ENCODE measurements around the gene MAK.

DNA sequence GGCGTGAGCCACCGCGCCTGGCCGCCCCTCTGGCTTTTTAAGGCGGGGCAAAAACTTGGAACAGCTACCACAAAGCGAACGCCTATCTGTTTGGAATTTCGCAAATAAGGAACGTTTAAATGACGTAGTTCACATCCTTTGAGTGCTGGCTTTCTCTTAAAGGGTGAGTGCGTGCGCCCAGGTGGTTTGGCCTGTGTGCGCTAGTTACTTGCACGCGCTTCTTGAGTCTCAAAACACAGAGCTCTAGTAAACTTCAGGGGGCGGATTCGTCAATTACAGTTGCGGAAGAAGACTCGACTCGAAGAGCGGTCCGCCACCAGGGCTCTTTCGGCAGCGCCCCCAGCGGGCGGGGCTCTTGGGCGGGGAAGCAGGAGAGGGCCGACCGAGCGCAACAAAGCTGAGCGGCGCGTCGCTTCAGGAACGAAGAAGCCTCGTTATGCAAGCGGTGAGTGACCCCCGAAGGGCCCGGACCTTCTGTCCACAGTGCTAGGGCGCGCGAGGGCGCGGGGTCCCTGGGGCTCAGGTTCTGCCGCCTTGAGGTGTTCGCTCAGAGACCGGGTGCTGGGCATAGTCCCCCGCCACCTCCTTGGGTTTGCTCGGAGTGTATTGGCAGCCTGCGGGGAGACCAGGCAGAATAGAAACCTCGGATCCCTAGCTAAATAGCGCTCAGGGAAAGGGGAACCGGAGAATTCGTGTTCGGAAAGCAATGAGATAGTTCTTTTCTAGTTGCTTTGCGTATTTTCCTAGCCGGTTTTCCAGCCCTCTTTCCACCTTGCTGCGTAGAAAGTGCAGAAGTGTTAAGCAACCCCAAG lies 48.6 kb upstream of the MAK start, which contains the start of gene SYCP2L:
- TF ChIP-seq POLR2AphosphoS5 (IDR thresholded peaks at IDR 0.05; ENCODE audit: borderline replicate concordance, low read depth, low read length) = peak; percentile 86
- no peak for TF ChIP-seq EZH2 (IDR thresholded peaks at IDR 0.05)
